Bronchial epithelial cell (primary cell): ENCODE results near the gene KDM6A. TPM values are rescaled to one million over a fixed set of nuclear protein-coding genes. Genes with fewer than 3 reads are reported as not detected.
"Not testable (repeated sequence)": the region's sequence is repeated elsewhere in the genome, so short reads cannot be mapped to it uniquely, and the experiment has no call there.

Experiments
- DNase-seq: peaks from one replicate; pipeline ENCODE4 v3.0.0-alpha.2; 2010; ENCODE audit warnings: low read depth
- FAIRE-seq: peaks from 2 replicates; lab custom pipeline; 2011; peaks lifted over from hg19 to GRCh38; lab: Jason Lieb, UNC
- H3K27me3 ChIP-seq: 2 replicates; pipeline ENCODE4 v1.5.1; 2011; ENCODE audit warnings: low read length; ENCODE audit not compliant: control insufficient read depth, insufficient read depth
- H3K36me3 ChIP-seq: 2 replicates; pipeline ENCODE4 v1.5.1; 2011; ENCODE audit warnings: low read length; ENCODE audit not compliant: control insufficient read depth, insufficient read depth
- H3K4me3 ChIP-seq: 2 replicates; pipeline ENCODE4 v1.5.1; 2011; ENCODE audit warnings: mild to moderate bottlenecking, low read depth, low read length, control low read depth
- total RNA-seq: library from RNA; depleted of rRNA; stranded (reverse); fragments of >200 nt; gene quantifications from 2 replicates; pipeline ENCODE4 v1.2.1, GENCODE V29; 2014
- TF ChIP-seq, protein P1 (sequence below): IDR thresholded peaks from 2 replicates; pipeline ENCODE4 v1.5.1; 2011; ENCODE audit warnings: mild to moderate bottlenecking, moderate library complexity, low read length, control low read depth, inconsistent platforms; ENCODE audit not compliant: insufficient read depth, severe bottlenecking

KDM6A gene
- total RNA-seq, 1 donor from 2014 or later = 11.1 TPM

DNA sequence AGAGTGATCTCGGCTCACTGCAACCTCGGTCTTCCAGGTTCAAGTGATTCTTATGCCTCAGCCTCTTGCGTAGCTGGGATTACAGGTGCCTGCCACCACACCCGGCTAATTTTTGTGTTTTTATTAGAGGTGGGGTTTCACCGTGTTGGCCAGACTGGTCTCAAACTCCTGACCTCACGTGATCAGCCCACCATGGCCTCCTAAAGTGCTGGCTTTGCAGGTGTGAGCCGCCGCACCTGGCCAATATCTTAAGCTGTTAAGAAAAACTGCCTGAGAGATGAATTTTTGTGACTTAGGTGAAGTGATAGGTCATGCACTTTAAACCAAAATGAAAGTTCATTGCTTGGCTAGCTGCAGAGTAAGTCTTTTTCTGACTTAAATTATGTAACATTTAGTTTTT, 5.8 kb downstream of the KDM6A start:
- H3K36me3 ChIP-seq = no peaks in the 10 kb centered on the region
- FAIRE-seq (no peak), DNase-seq (no peak)
- H3K27me3 ChIP-seq = no peaks in the 10 kb centered on the region
- TF ChIP-seq, protein P1, sequence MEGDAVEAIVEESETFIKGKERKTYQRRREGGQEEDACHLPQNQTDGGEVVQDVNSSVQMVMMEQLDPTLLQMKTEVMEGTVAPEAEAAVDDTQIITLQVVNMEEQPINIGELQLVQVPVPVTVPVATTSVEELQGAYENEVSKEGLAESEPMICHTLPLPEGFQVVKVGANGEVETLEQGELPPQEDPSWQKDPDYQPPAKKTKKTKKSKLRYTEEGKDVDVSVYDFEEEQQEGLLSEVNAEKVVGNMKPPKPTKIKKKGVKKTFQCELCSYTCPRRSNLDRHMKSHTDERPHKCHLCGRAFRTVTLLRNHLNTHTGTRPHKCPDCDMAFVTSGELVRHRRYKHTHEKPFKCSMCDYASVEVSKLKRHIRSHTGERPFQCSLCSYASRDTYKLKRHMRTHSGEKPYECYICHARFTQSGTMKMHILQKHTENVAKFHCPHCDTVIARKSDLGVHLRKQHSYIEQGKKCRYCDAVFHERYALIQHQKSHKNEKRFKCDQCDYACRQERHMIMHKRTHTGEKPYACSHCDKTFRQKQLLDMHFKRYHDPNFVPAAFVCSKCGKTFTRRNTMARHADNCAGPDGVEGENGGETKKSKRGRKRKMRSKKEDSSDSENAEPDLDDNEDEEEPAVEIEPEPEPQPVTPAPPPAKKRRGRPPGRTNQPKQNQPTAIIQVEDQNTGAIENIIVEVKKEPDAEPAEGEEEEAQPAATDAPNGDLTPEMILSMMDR = no peak
- H3K4me3 ChIP-seq = no peak overlapping the region

DNA sequence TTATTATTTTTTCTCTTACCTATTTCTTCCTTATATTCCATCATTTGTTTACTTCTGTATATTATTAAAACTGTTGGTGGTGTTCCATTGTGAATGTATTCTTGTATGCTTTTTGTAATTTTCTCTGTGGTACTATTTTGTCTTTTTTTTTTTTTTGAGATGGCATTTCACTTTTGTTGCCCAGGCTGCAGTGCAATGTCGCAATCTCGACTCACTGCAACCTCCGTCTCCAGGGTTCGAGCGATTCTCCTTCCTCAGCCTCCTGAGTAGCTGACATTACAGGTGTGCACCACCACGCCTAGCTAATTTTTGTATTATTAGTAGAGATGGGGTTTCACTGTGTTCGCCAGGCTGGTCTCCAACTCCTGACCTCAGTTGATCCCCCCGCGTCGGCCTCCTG, 8.6 kb downstream of the KDM6A start:
- no peaks in the 10 kb centered on the region for H3K27me3 ChIP-seq
- DNase-seq (no peak), FAIRE-seq (no peak)
- H3K4me3 ChIP-seq = no peak overlapping the region
- H3K36me3 ChIP-seq = no peaks in the 10 kb centered on the region
- TF ChIP-seq, protein P1 = no peak

DNA sequence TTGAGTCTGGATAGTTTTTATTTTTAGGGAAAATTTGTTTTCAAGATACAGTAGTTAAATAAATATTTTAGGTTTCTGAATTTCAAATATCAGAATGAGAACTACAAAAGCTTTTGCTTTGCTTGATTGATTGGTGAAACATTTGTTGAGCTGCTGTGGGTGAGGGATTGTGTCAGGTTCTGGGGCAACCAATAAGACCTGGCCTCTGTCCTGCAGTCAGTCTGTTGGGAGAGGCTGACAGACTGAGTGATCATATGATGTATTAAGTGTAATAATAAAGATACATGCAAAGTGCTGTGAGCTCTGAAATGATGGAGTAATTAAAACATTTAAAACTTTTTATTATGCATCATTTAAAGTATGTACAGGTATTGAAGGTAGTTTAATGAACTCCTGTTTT, 9.6 kb downstream of the KDM6A start:
- TF ChIP-seq, protein P1 = no peak
- Histone ChIP-seq H3K36me3 (no peaks in the 10 kb centered on the region), H3K27me3 (no peaks in the 10 kb centered on the region), H3K4me3 (no peak overlapping the region)
- FAIRE-seq (no peak), DNase-seq (no peak)

DNA sequence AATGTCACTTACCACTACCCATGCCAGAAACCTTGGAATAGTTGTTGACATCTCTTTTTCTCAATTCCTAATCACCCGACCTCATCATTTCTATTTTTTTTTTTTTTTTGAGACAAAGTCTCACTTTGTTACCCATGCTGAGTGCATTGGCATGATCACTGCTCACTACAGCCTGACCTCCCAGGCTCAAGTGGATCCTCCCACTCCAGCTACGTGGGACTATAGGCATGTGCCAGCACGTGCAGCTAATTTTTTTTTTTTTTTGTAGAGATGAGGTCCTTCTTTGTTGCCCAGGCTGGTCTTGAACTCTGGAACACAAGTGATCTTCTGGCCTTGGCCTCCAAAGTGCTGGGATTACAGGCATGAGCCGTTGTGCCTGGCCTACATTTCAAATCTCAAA, 12.0 kb downstream of the KDM6A start:
- no peaks in the 10 kb centered on the region for H3K27me3 ChIP-seq
- no peaks in the 10 kb centered on the region for H3K36me3 ChIP-seq
- DNase-seq (no peak), FAIRE-seq (no peak)
- TF ChIP-seq, protein P1 = no peak
- H3K4me3 ChIP-seq = no peak overlapping the region

DNA sequence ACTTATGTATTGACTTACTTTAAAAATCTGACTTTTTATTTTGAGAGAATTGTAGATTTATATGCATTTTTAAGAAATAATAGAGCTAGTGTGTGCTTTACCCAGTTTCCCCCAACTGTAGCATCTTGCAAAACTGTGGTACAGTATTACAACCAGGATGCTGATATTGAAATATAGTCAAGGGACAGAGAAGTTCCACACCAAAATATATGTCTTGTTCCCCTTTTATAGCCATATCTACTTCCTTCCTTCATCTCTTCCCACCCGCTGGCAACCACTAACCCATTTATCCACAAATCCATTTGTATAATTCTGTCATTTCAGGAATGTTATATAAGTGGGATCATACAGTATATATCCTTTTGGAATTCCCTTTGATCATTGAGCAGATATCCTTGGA, 16.8 kb downstream of the KDM6A start:
- no peak for DNase-seq
- no peak overlapping the region for H3K4me3 ChIP-seq
- H3K27me3 ChIP-seq = no peaks in the 10 kb centered on the region
- TF ChIP-seq, protein P1 = no peak
- FAIRE-seq = no peak
- H3K36me3 ChIP-seq = no peaks in the 10 kb centered on the region

DNA sequence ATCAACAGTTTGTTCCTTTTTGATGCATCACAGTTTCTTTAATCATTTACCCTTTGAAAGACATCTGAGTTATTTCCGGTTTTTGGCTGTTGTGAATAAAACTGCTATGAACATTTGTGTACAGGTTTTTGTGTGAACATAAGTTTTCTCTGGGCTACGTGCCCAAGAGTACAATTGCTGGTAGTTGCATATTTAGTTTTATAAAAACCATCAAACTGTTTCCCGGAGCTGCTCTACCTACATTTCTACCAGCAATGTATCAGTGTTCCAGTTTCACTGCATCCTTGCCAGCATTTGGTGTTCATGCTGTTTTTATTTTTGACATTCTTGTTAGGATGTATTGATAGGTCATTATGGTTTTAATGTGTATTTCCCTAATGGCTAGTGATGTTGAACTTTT, 17.3 kb downstream of the KDM6A start:
- no peak overlapping the region for H3K4me3 ChIP-seq
- no peak for FAIRE-seq

DNA sequence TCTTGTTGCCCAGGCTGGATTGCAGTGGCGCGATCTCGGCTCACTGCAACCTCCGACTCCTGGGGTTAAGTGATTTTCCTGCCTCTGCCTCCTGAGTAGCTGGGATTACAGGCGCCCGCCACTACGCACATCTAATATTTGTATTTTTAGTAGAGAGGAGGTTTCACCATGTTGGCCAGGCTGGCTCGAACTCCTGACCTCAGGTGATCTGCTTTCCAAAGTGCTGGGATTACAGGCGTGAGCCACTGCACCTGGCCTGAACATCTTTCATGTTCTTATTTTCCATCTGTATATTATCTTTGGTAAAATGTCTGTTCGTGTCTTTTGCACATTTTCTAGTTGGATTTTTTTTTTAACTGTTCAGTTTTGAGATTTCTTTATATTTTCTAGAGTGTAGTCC, 17.7 kb downstream of the KDM6A start:
- H3K36me3 ChIP-seq, H3K4me3 ChIP-seq, FAIRE-seq: not testable (repeated sequence)

More for the DNA sequence above, 17.3 kb downstream of the KDM6A start:
- Histone ChIP-seq H3K27me3 (no peaks in the 10 kb centered on the region), H3K36me3 (no peaks in the 10 kb centered on the region)
- TF ChIP-seq, protein P1 = no peak
- no peak for DNase-seq

More for the DNA sequence above, 17.7 kb downstream of the KDM6A start:
- not testable (repeated sequence) for DNase-seq, H3K27me3 ChIP-seq
